Caco-2 (cell line): ENCODE measurements around the gene SLC35G6. TPM values are rescaled to one million over a fixed set of nuclear protein-coding genes. Genes with fewer than 3 reads are reported as not detected.

ENCODE experiments used
- BruUV-seq: library from RNA; stranded (reverse); fragments of 400-500 nt; replicated peaks from 2 replicates; lab custom pipeline; 2021; lab: Mats Ljungman, UMichigan
- CTCF ChIA-PET: fragments of 300-600 bp; sonication (Branson Sonifier 250); formaldehyde crosslinking; loops from one replicate; lab custom pipeline; 2022; ENCODE audit warnings: antibody characterized with exemption; lab: Charles Lee
- POLR2A ChIA-PET: fragments of 300-600 bp; sonication (Branson Sonifier 250); formaldehyde crosslinking; loops from one replicate; lab custom pipeline; 2022; ENCODE audit warnings: antibody characterized with exemption; lab: Charles Lee
- DNase-seq, 2 experiments: peaks; one replicate each; pipeline versions ENCODE4 v3.0.0 to v3.0.0-alpha.2; 2020 to 2022
- H3K27me3 ChIP-seq: replicated peaks from 2 replicates; pipeline ENCODE4 v1.6.0; 2011; ENCODE audit warnings: low read length; ENCODE audit not compliant: control insufficient read depth, insufficient read depth
- H3K36me3 ChIP-seq: 2 replicates; pipeline ENCODE4 v1.5.1; 2011; ENCODE audit warnings: low read length; ENCODE audit not compliant: control insufficient read depth, insufficient read depth
- H3K4me1 ChIP-seq: fragments of 250-450 bp; sonication (Bioruptor Pico); 2 replicates; pipeline ENCODE4 v1.5.1; 2020; ENCODE audit warnings: mild to moderate bottlenecking
- H3K4me3 ChIP-seq: 2 replicates; pipeline ENCODE4 v1.5.1; 2011; ENCODE audit warnings: low read depth, mild to moderate bottlenecking, control low read depth, low read length
- H3K9me3 ChIP-seq: fragments of 250-450 bp; sonication (Bioruptor Pico); 2 replicates; pipeline ENCODE4 v1.5.1; 2020; ENCODE audit warnings: mild to moderate bottlenecking, moderate library complexity
- H3K27ac Mint-ChIP-seq: one replicate; pipeline ENCODE4 v1.8.0; 2022; ENCODE audit warnings: mixed read lengths; ENCODE audit not compliant: unreplicated experiment
- H3K27me3 Mint-ChIP-seq: one replicate; pipeline ENCODE4 v1.8.0; 2022; ENCODE audit warnings: mixed read lengths; ENCODE audit not compliant: insufficient read depth, unreplicated experiment
- H3K36me3 Mint-ChIP-seq: one replicate; pipeline ENCODE4 v1.8.0; 2022; ENCODE audit warnings: mild to moderate bottlenecking, mixed read lengths; ENCODE audit not compliant: insufficient read depth, unreplicated experiment
- H3K4me1 Mint-ChIP-seq: one replicate; pipeline ENCODE4 v1.8.0; 2022; ENCODE audit warnings: low read depth, mixed read lengths; ENCODE audit not compliant: unreplicated experiment
- H3K4me3 Mint-ChIP-seq: one replicate; pipeline ENCODE4 v1.8.0; 2022; ENCODE audit warnings: mild to moderate bottlenecking, moderate library complexity, mixed read lengths; ENCODE audit not compliant: unreplicated experiment
- H3K9me3 Mint-ChIP-seq: one replicate; pipeline ENCODE4 v1.8.0; 2022; ENCODE audit warnings: mixed read lengths; ENCODE audit not compliant: unreplicated experiment
- intact Hi-C: fragments of 100-400 bp; cut with micrococcal nuclease; formaldehyde crosslinking; loops from one replicate; pipeline ENCODE4 v1.10.0; 2022; ENCODE audit not compliant: unreplicated experiment
- total RNA-seq: library from RNA; stranded (reverse); gene quantifications from 2 replicates; pipeline ENCODE4 v1.2.3, GENCODE V29; 2022
- TF ChIP-seq, protein P1 (sequence below), 2 experiments: fragments of 200-600 bp in 1 of 2; IDR thresholded peaks; 1 replicate in 1 of 2; 2 replicates in 1 of 2; pipeline versions ENCODE4 v1.5.1 to v1.8.0; 2011 to 2022; ENCODE audit warnings: antibody characterized with exemption in 1 of 2, control low read depth in 1 of 2, inconsistent platforms in 1 of 2, low read depth in 1 of 2, low read length in 1 of 2, mild to moderate bottlenecking in 1 of 2, moderate library complexity in 1 of 2; ENCODE audit not compliant: insufficient read depth in 1 of 2, severe bottlenecking in 1 of 2, unreplicated experiment in 1 of 2

The SLC35G6 gene
- total RNA-seq, 1 experiment from 2014 or later, result not detected

DNA sequence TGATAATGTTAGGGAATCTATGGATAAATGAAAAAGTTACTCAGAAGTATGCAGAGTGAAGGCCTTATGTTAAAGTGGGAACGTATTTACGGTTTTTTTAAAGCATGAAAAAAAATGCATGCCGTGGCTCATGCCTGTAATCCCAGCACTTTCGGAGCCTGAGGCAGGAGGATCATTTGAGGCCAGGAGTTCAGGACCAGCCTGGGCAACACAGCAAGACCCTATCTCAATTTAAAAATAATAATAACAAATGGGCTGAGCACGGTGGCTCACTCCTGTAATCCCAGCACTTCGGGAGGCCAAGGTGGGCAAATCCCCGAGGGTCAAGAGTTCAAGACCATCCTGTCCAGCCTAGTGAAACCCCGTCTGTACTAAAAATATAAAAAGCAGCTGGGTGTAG, 8.9 kb downstream of the SLC35G6 start:
- H3K4me3 Mint-ChIP-seq, result no peak overlapping the region
- intact Hi-C loops, result no loop called here

DNA sequence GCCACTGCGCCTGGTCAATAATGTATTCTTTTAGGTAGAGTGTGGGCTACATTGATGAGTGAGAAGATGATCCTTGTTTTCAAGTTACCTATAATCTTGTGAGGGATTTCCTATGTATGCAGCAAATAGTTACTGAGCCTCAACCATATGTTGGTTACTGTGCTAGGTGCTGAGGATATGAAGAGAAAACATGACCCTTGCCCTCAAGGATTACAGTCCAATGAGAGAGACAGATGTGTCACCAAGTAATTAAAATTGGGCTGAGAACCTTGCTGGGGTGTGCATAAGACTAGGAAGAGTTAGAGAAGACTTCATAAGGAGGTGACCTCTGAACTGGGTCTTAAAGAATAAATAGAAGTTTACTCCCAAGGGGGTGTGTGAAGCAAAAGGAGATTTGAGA, 10.3 kb downstream of the SLC35G6 start:
- Histone ChIP-seq H3K36me3 (no peaks in the 10 kb centered on the region), H3K27me3 (no peaks in the 10 kb centered on the region), H3K9me3 (no peaks in the 10 kb centered on the region), H3K4me3 (no peak overlapping the region), H3K4me1 (no peaks in the 10 kb centered on the region)
- no peak overlapping the region for H3K4me3 Mint-ChIP-seq
- intact Hi-C loops, result no loop called here
- peaks cover 29% of the 10 kb centered on the region for H3K4me1 Mint-ChIP-seq
- peaks cover 59% of the 10 kb centered on the region for H3K36me3 Mint-ChIP-seq
- ChIA-PET CTCF (interaction anchor here (1.1 kb wide), 1 partner anchor 136 kb away, joined by 3 read pairs; no protein-coding TSS in a partner anchor), POLR2A (no interaction called here)
- TF ChIP-seq, protein P1, sequence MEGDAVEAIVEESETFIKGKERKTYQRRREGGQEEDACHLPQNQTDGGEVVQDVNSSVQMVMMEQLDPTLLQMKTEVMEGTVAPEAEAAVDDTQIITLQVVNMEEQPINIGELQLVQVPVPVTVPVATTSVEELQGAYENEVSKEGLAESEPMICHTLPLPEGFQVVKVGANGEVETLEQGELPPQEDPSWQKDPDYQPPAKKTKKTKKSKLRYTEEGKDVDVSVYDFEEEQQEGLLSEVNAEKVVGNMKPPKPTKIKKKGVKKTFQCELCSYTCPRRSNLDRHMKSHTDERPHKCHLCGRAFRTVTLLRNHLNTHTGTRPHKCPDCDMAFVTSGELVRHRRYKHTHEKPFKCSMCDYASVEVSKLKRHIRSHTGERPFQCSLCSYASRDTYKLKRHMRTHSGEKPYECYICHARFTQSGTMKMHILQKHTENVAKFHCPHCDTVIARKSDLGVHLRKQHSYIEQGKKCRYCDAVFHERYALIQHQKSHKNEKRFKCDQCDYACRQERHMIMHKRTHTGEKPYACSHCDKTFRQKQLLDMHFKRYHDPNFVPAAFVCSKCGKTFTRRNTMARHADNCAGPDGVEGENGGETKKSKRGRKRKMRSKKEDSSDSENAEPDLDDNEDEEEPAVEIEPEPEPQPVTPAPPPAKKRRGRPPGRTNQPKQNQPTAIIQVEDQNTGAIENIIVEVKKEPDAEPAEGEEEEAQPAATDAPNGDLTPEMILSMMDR (IDR thresholded peaks at IDR 0.05; ENCODE audit: insufficient read depth in 1 of 2, low read depth in 1 of 2, low read length in 1 of 2, severe bottlenecking in 1 of 2, unreplicated experiment in 1 of 2), result no peak
- H3K27me3 Mint-ChIP-seq, result no peaks in the 10 kb centered on the region
- BruUV-seq, result no TSS peak
- no peaks in the 10 kb centered on the region for H3K9me3 Mint-ChIP-seq
- no peak for DNase-seq
- H3K27ac Mint-ChIP-seq, result no peak overlapping the region

More for the DNA sequence above, 8.9 kb downstream of the SLC35G6 start:
- no peak overlapping the region for H3K27ac Mint-ChIP-seq
- no TSS peak for BruUV-seq
- no peaks in the 10 kb centered on the region for H3K27me3 Mint-ChIP-seq
- Histone ChIP-seq H3K27me3 (no peaks in the 10 kb centered on the region), H3K9me3 (no peaks in the 10 kb centered on the region), H3K4me3 (no peak overlapping the region), H3K36me3 (no peaks in the 10 kb centered on the region), H3K4me1 (no peaks in the 10 kb centered on the region)
- ChIA-PET CTCF (no interaction called here), POLR2A (no interaction called here)
- H3K4me1 Mint-ChIP-seq, result peaks cover 38% of the 10 kb centered on the region
- H3K9me3 Mint-ChIP-seq, result no peaks in the 10 kb centered on the region
- DNase-seq, result no peak
- TF ChIP-seq, protein P1 (IDR thresholded peaks at IDR 0.05; ENCODE audit: insufficient read depth in 1 of 2, low read depth in 1 of 2, low read length in 1 of 2, severe bottlenecking in 1 of 2, unreplicated experiment in 1 of 2), result no peak
- peaks cover 57% of the 10 kb centered on the region for H3K36me3 Mint-ChIP-seq

DNA sequence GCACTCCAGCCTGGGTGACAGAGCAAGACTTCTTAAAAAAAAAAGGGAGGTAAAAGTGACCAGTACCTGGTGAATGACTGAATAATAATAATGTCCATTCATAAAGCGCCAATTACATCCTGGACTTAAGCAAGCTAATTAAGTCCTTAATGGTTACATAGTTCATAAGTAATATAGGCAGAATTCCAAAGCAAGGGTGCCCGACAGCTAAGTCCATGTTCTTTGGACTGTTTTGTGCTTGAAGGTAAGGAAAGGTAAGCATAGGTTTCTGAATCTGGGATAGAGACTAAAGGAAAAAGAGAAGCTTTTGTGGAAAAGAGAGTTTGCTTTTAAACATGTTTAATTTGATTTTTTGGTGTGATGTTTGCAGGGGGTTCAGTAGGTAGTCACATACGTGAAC, 12.7 kb downstream of the SLC35G6 start:
- Histone ChIP-seq H3K36me3 (no peaks in the 10 kb centered on the region), H3K27me3 (no peaks in the 10 kb centered on the region)
- POLR2A ChIA-PET, result no interaction called here

More for the DNA sequence above, 12.7 kb downstream of the SLC35G6 start:
- peaks cover 18% of the 10 kb centered on the region for H3K4me1 Mint-ChIP-seq
- Histone ChIP-seq H3K4me3 (no peak overlapping the region), H3K9me3 (no peaks in the 10 kb centered on the region), H3K4me1 (no peaks in the 10 kb centered on the region)
- DNase-seq, result no peak
- H3K27me3 Mint-ChIP-seq, result no peaks in the 10 kb centered on the region
- BruUV-seq, result no TSS peak
- no peak overlapping the region for H3K4me3 Mint-ChIP-seq
- TF ChIP-seq, protein P1 (IDR thresholded peaks at IDR 0.05; ENCODE audit: insufficient read depth in 1 of 2, low read depth in 1 of 2, low read length in 1 of 2, severe bottlenecking in 1 of 2, unreplicated experiment in 1 of 2), result no peak
- peaks cover 64% of the 10 kb centered on the region for H3K36me3 Mint-ChIP-seq
- H3K9me3 Mint-ChIP-seq, result no peaks in the 10 kb centered on the region
- intact Hi-C loops, result no loop called here
- CTCF ChIA-PET, result no interaction called here
- H3K27ac Mint-ChIP-seq, result no peak overlapping the region
